Transverse colon (tissue), 4 donors: ENCODE results near the gene EVPL.

ENCODE experiments used
- EP300 ChIP-seq: sonication (generic); formaldehyde crosslinking; IDR thresholded peaks from one replicate; pipeline ENCODE4 v1.6.1; 2017; ENCODE audit warnings: antibody characterized with exemption, low read depth
- POLR2A ChIP-seq: fragments of 450-650 bp; IDR thresholded peaks from one replicate; pipeline ENCODE4 v1.6.1; 2016; ENCODE audit warnings: antibody characterized with exemption, mild to moderate bottlenecking, moderate library complexity
- POLR2AphosphoS5 ChIP-seq, 3 donors: sonication (generic); formaldehyde crosslinking; IDR thresholded peaks; one replicate each; pipeline ENCODE4 v1.6.1; 2016; ENCODE audit warnings: antibody characterized with exemption in 3 of 3
- TF ChIP-seq, protein P1 (sequence below), 5 experiments: fragments of 200-600 bp in 3 of 5; fragments of 450-650 bp in 2 of 5; sonication (generic) in 3 of 5; IDR thresholded peaks; 1 replicate in 2 of 5; 2 replicates in 3 of 5; pipeline ENCODE4 v1.5.1; 2016 to 2017; ENCODE audit warnings: antibody characterized with exemption in 5 of 5, inconsistent platforms in 3 of 5, mild to moderate bottlenecking in 2 of 5, moderate library complexity in 1 of 5

GRCh38 chr17:75981019-75981615 is 46.0 kb downstream of the EVPL start:
- TF ChIP-seq POLR2AphosphoS5 (IDR thresholded peaks at IDR 0.05) (no peak), EP300 (no peak), POLR2A (no peak)
- TF ChIP-seq, protein P1, sequence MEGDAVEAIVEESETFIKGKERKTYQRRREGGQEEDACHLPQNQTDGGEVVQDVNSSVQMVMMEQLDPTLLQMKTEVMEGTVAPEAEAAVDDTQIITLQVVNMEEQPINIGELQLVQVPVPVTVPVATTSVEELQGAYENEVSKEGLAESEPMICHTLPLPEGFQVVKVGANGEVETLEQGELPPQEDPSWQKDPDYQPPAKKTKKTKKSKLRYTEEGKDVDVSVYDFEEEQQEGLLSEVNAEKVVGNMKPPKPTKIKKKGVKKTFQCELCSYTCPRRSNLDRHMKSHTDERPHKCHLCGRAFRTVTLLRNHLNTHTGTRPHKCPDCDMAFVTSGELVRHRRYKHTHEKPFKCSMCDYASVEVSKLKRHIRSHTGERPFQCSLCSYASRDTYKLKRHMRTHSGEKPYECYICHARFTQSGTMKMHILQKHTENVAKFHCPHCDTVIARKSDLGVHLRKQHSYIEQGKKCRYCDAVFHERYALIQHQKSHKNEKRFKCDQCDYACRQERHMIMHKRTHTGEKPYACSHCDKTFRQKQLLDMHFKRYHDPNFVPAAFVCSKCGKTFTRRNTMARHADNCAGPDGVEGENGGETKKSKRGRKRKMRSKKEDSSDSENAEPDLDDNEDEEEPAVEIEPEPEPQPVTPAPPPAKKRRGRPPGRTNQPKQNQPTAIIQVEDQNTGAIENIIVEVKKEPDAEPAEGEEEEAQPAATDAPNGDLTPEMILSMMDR (IDR thresholded peaks at IDR 0.05) = no peak
